Skeletal muscle tissue (tissue), 5 donors: ENCODE data around the gene RABEP2. TPM values are rescaled to one million over a fixed set of nuclear protein-coding genes. Genes with fewer than 3 reads are reported as not detected.

ENCODE experiments used
- H3K27ac ChIP-seq: one replicate; pipeline ENCODE4 v1.7.0; 2013; ENCODE audit warnings: mild to moderate bottlenecking, low read depth, low read length, inconsistent platforms
- H3K27me3 ChIP-seq, 3 donors: one replicate each; pipeline ENCODE4 v1.7.0; 2013; ENCODE audit warnings: low read length in 3 of 3; ENCODE audit not compliant: control insufficient read depth in 3 of 3, insufficient read depth in 3 of 3
- H3K36me3 ChIP-seq, 3 donors: one replicate each; pipeline ENCODE4 v1.7.0; 2013; ENCODE audit warnings: low read length in 3 of 3; ENCODE audit not compliant: control insufficient read depth in 3 of 3, insufficient read depth in 3 of 3
- H3K4me1 ChIP-seq, 3 donors: one replicate each; pipeline ENCODE4 v1.7.0; 2013; ENCODE audit warnings: low read length in 3 of 3, mild to moderate bottlenecking in 3 of 3; ENCODE audit not compliant: control insufficient read depth in 3 of 3, insufficient read depth in 3 of 3
- H3K4me3 ChIP-seq, 3 donors: one replicate each; pipeline ENCODE4 v1.7.0; 2013; ENCODE audit warnings: low read length in 3 of 3
- H3K9ac ChIP-seq, 3 donors: one replicate each; pipeline ENCODE4 v1.7.0; 2013; ENCODE audit warnings: low read length in 3 of 3, mild to moderate bottlenecking in 3 of 3, moderate library complexity in 2 of 3, low read depth in 1 of 3
- H3K9me3 ChIP-seq, 3 donors: one replicate each; pipeline ENCODE4 v1.7.0; 2013; ENCODE audit warnings: low read length in 3 of 3; ENCODE audit not compliant: control insufficient read depth in 3 of 3
- small RNA-seq: library from RNA; depleted of rRNA; stranded (forward); fragments of <200 nt; gene quantifications from one replicate; pipeline ENCODE3, GENCODE V24; 2014
- total RNA-seq: library from RNA; depleted of rRNA; stranded (reverse); fragments of >200 nt; gene quantifications from one replicate; pipeline ENCODE4 v1.2.3, GENCODE V29; 2014
- donor health status: Osteomylitis.

Gene RABEP2
- total RNA-seq, 1 donor from 2014 or later = 11.0 TPM

GRCh38 chr16:28867241-28867640, 57.8 kb downstream of the RABEP2 start:
- Histone ChIP-seq H3K27me3 (no peaks in the 10 kb centered on the region), H3K4me3 (no peak overlapping the region), H3K4me1 (peaks cover 16 to 22% (median 17%) of the 10 kb centered on the region in 3 donors), H3K9ac (no peak overlapping the region), H3K36me3 (peaks cover 42 to 48% (median 44%) of the 10 kb centered on the region in 3 donors), H3K27ac (no peak overlapping the region), H3K9me3 (no peaks in the 10 kb centered on the region)

- H3K4me3 ChIP-seq = no peak overlapping the region
- no peaks in the 10 kb centered on the region for H3K27me3 ChIP-seq
- H3K27ac ChIP-seq = no peak overlapping the region
- peaks cover 16 to 22% (median 17%) of the 10 kb centered on the region in 3 donors for H3K4me1 ChIP-seq
- H3K36me3 ChIP-seq = peaks cover 34 to 40% (median 36%) of the 10 kb centered on the region in 3 donors
- H3K9ac ChIP-seq = no peak overlapping the region
- H3K9me3 ChIP-seq = no peaks in the 10 kb centered on the region
Observed at GRCh38 chr16:28866454-28866804, 58.6 kb downstream of the RABEP2 start.

- no peak overlapping the region for H3K27ac ChIP-seq
- no peaks in the 10 kb centered on the region for H3K9me3 ChIP-seq
- H3K9ac ChIP-seq = peak overlapping the region in 1 of 3 donors; percentile 8
- H3K4me3 ChIP-seq = no peak overlapping the region
- peaks cover 16 to 22% (median 17%) of the 10 kb centered on the region in 3 donors for H3K4me1 ChIP-seq
- peaks cover 29 to 35% (median 34%) of the 10 kb centered on the region in 3 donors for H3K36me3 ChIP-seq
- no peaks in the 10 kb centered on the region for H3K27me3 ChIP-seq
Observed at GRCh38 chr16:28865722-28866453, 59.1 kb downstream of the RABEP2 start.

- Histone ChIP-seq H3K9ac (peak overlapping the region; percentile 94 to 99 (median 98)), H3K36me3 (peaks cover 22 to 28% (median 27%) of the 10 kb centered on the region in 3 donors), H3K4me3 (peak overlapping the region; percentile 90 to 99 (median 99)), H3K4me1 (peaks cover 16 to 22% (median 17%) of the 10 kb centered on the region in 3 donors), H3K9me3 (no peaks in the 10 kb centered on the region), H3K27me3 (no peaks in the 10 kb centered on the region), H3K27ac (peak overlapping the region; percentile 87)
Observed at GRCh38 chr16:28865001-28865688, 59.9 kb downstream of the RABEP2 start.

GRCh38 chr16:28863929-28864793, 60.9 kb downstream of the RABEP2 start:
- Histone ChIP-seq H3K36me3 (peaks cover 13 to 19% (median 17%) of the 10 kb centered on the region in 3 donors), H3K4me1 (peaks cover 16 to 22% (median 17%) of the 10 kb centered on the region in 3 donors), H3K4me3 (peak overlapping the region; percentile 90 to 99 (median 99)), H3K27me3 (no peaks in the 10 kb centered on the region), H3K9me3 (no peaks in the 10 kb centered on the region), H3K27ac (peak overlapping the region; percentile 87), H3K9ac (peak overlapping the region; percentile 94 to 99 (median 98))

- peaks cover 0 to 2% (median 0%) of the 10 kb centered on the region in 3 donors for H3K36me3 ChIP-seq
- H3K9ac ChIP-seq = no peak overlapping the region
- no peak overlapping the region for H3K27ac ChIP-seq
- no peak overlapping the region for H3K4me3 ChIP-seq
- no peaks in the 10 kb centered on the region for H3K27me3 ChIP-seq
- H3K4me1 ChIP-seq = peaks cover 4 to 7% (median 6%) of the 10 kb centered on the region in 3 donors
- H3K9me3 ChIP-seq = no peaks in the 10 kb centered on the region
Observed at GRCh38 chr16:28859326-28859725, 65.7 kb downstream of the RABEP2 start.

- Histone ChIP-seq H3K9ac (no peak overlapping the region), H3K27me3 (no peaks in the 10 kb centered on the region), H3K36me3 (peaks cover 0 to 2% (median 0%) of the 10 kb centered on the region in 3 donors), H3K27ac (no peak overlapping the region), H3K9me3 (no peaks in the 10 kb centered on the region), H3K4me3 (no peak overlapping the region), H3K4me1 (peaks cover 0 to 3% (median 3%) of the 10 kb centered on the region in 3 donors)
Observed at GRCh38 chr16:28858421-28858820, 66.6 kb downstream of the RABEP2 start.

Small RNA genes within 50 kb of the gene (small RNA-seq; reads per million reads assigned to genes)
- gene RF00416 = not detected

Other genes with a start within 250 kb of the RABEP2 start
- gene EIF3C, start 213.8 kb downstream of the RABEP2 start, total RNA-seq = 197 TPM
- 4.2 TPM for gene NPIPB9, start 173.5 kb downstream of the RABEP2 start, total RNA-seq
- 9.9 TPM for gene ATXN2L, start 102.2 kb downstream of the RABEP2 start, total RNA-seq
- 67.8 TPM for gene TUFM, start 78.9 kb downstream of the RABEP2 start, total RNA-seq
- 6.8 TPM for gene SH2B1, start 61.4 kb downstream of the RABEP2 start, total RNA-seq
- 502 TPM for gene ATP2A1, start 46.8 kb downstream of the RABEP2 start, total RNA-seq
- 2.1 TPM for gene CD19, start 6.7 kb upstream of the RABEP2 start, total RNA-seq
- gene NFATC2IP, start 25.7 kb upstream of the RABEP2 start, total RNA-seq = 13.6 TPM
- gene SPNS1, start 49.5 kb upstream of the RABEP2 start, total RNA-seq = 18.3 TPM
- gene LAT, start 59.8 kb upstream of the RABEP2 start, total RNA-seq = 0.52 TPM